Measurements from ENCODE around the gene TSHZ2. TPM values are rescaled to one million over a fixed set of nuclear protein-coding genes. Genes with fewer than 3 reads are reported as not detected.
"Not testable (repeated sequence)": the region's sequence is repeated elsewhere in the genome, so short reads cannot be mapped to it uniquely, and the experiment has no call there.

TSHZ2 gene
- total RNA-seq, 1 experiment from 2014 or later: 0.07 TPM

- no peak overlapping the region for H2BK120ac ChIP-seq (ENCODE audit: low read depth, low read length, poor library complexity, severe bottlenecking)
- H3K4me3 Mint-ChIP-seq: no peak overlapping the region
- H4K8ac ChIP-seq (replicated peaks; ENCODE audit: insufficient read length, low read depth, low read length): no peak overlapping the region
- WGBS (ENCODE audit: extremely low coverage, insufficient read length, low lambda C conversion rate): no CpG with 5 or more reads among the region's 10 CpGs
- no peak overlapping the region for H4K5ac ChIP-seq (ENCODE audit: insufficient read length, low read depth, low read length)
- H3T11ph ChIP-seq (ENCODE audit: low read length): no peak overlapping the region
- H3K4me1 Mint-ChIP-seq: no peaks in the 10 kb centered on the region
- no peak overlapping the region for H3K4ac ChIP-seq (ENCODE audit: low read depth, low read length)
- no peaks in the 10 kb centered on the region for H3K9me3 Mint-ChIP-seq
- DNase-seq: no peak
- H3K9me3 ChIP-seq (ENCODE audit: control insufficient read depth, low read depth, low read length): no peaks in the 10 kb centered on the region
- TF ChIP-seq, protein P1, sequence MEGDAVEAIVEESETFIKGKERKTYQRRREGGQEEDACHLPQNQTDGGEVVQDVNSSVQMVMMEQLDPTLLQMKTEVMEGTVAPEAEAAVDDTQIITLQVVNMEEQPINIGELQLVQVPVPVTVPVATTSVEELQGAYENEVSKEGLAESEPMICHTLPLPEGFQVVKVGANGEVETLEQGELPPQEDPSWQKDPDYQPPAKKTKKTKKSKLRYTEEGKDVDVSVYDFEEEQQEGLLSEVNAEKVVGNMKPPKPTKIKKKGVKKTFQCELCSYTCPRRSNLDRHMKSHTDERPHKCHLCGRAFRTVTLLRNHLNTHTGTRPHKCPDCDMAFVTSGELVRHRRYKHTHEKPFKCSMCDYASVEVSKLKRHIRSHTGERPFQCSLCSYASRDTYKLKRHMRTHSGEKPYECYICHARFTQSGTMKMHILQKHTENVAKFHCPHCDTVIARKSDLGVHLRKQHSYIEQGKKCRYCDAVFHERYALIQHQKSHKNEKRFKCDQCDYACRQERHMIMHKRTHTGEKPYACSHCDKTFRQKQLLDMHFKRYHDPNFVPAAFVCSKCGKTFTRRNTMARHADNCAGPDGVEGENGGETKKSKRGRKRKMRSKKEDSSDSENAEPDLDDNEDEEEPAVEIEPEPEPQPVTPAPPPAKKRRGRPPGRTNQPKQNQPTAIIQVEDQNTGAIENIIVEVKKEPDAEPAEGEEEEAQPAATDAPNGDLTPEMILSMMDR (conservative IDR thresholded peaks at IDR 0.05): no peak
- no peaks in the 10 kb centered on the region for H3K27me3 Mint-ChIP-seq (ENCODE audit: low read depth)
- no peak overlapping the region for H4K91ac ChIP-seq (ENCODE audit: insufficient read length, low read depth, low read length)
- no peak overlapping the region for H3K56ac ChIP-seq (ENCODE audit: insufficient read length, low read depth, low read length)
- H3K23ac ChIP-seq (ENCODE audit: insufficient read length, low read depth, low read length): no peak overlapping the region
- H3K27ac Mint-ChIP-seq: no peak overlapping the region
- no peak overlapping the region for H3K9ac ChIP-seq (ENCODE audit: extremely low read depth, insufficient read length, low read length)
- H2AK5ac ChIP-seq (ENCODE audit: insufficient read length, low read length): no peak overlapping the region
- no peak overlapping the region for H2BK15ac ChIP-seq (ENCODE audit: low read depth, low read length)
- no peak overlapping the region for H3K4me2 ChIP-seq (ENCODE audit: insufficient read depth, insufficient read length, low read length)
- H3K23me2 ChIP-seq (ENCODE audit: insufficient read length, low read depth, low read length, poor library complexity, severe bottlenecking): no peaks in the 10 kb centered on the region
- no peaks in the 10 kb centered on the region for H3K36me3 Mint-ChIP-seq (ENCODE audit: insufficient read depth in 1 of 3, low read depth in 3 of 3)
- no peak overlapping the region for H3K27ac ChIP-seq (ENCODE audit: insufficient read length, low read depth, low read length)
- no peak overlapping the region for H3K18ac ChIP-seq (ENCODE audit: insufficient read length, low read depth, low read length)
- no peak overlapping the region for H2BK12ac ChIP-seq (ENCODE audit: insufficient read length, low read depth, low read length)
- no peaks in the 10 kb centered on the region for H3K79me2 ChIP-seq (ENCODE audit: insufficient read depth, low read length)
- H3K4me1 ChIP-seq (ENCODE audit: insufficient read depth, low read length): no peaks in the 10 kb centered on the region
- no peak overlapping the region for H2AFZ ChIP-seq (ENCODE audit: low read length)
- no peaks in the 10 kb centered on the region for H3K79me1 ChIP-seq (ENCODE audit: insufficient read depth, low read depth, low read length, poor library complexity, severe bottlenecking)
- no peaks in the 10 kb centered on the region for H3K27me3 ChIP-seq (ENCODE audit: insufficient read depth, low read length)
- no peak overlapping the region for H2BK20ac ChIP-seq (ENCODE audit: low read depth, low read length, poor library complexity, severe bottlenecking)
- no peaks in the 10 kb centered on the region for H4K20me1 ChIP-seq (ENCODE audit: control insufficient read depth, insufficient read depth, insufficient read length)
- no peak overlapping the region for H2BK5ac ChIP-seq (ENCODE audit: insufficient read length, low read length)
- H3K14ac ChIP-seq (ENCODE audit: insufficient read depth, low read length): no peak overlapping the region
These were observed 116.6 kb downstream of the TSHZ2 start for GRCh38 chr20:53088786-53089185.

- WGBS (ENCODE audit: extremely low coverage, insufficient read length, low lambda C conversion rate): no CpG with 5 or more reads among the region's 1 CpG
- H4K91ac ChIP-seq (ENCODE audit: insufficient read length, low read depth, low read length); H3K4me3 Mint-ChIP-seq; H2BK15ac ChIP-seq (ENCODE audit: low read depth, low read length); H3K4me2 ChIP-seq (ENCODE audit: insufficient read depth, insufficient read length, low read length); H3K79me1 ChIP-seq (ENCODE audit: insufficient read depth, low read depth, low read length, poor library complexity, severe bottlenecking); H2BK12ac ChIP-seq (ENCODE audit: insufficient read length, low read depth, low read length); H3K9ac ChIP-seq (ENCODE audit: extremely low read depth, insufficient read length, low read length); H2AK5ac ChIP-seq (ENCODE audit: insufficient read length, low read length); H3K36me3 Mint-ChIP-seq (ENCODE audit: insufficient read depth in 1 of 3, low read depth in 3 of 3); H3K18ac ChIP-seq (ENCODE audit: insufficient read length, low read depth, low read length); H2BK5ac ChIP-seq (ENCODE audit: insufficient read length, low read length); H3K79me2 ChIP-seq (ENCODE audit: insufficient read depth, low read length); H3K4me1 ChIP-seq (ENCODE audit: insufficient read depth, low read length); DNase-seq; H3K23me2 ChIP-seq (ENCODE audit: insufficient read length, low read depth, low read length, poor library complexity, severe bottlenecking); H3K9me3 ChIP-seq (ENCODE audit: control insufficient read depth, low read depth, low read length); H4K20me1 ChIP-seq (ENCODE audit: control insufficient read depth, insufficient read depth, insufficient read length); H3K56ac ChIP-seq (ENCODE audit: insufficient read length, low read depth, low read length); H2BK20ac ChIP-seq (ENCODE audit: low read depth, low read length, poor library complexity, severe bottlenecking); H3K27me3 Mint-ChIP-seq (ENCODE audit: low read depth); H2BK120ac ChIP-seq (ENCODE audit: low read depth, low read length, poor library complexity, severe bottlenecking); H3K23ac ChIP-seq (ENCODE audit: insufficient read length, low read depth, low read length); H3K27ac Mint-ChIP-seq; H4K8ac ChIP-seq (replicated peaks; ENCODE audit: insufficient read length, low read depth, low read length); H3K4ac ChIP-seq (ENCODE audit: low read depth, low read length); H3K4me1 Mint-ChIP-seq; H3K27me3 ChIP-seq (ENCODE audit: insufficient read depth, low read length); H3K27ac ChIP-seq (ENCODE audit: insufficient read length, low read depth, low read length); H3K14ac ChIP-seq (ENCODE audit: insufficient read depth, low read length); H3K9me3 Mint-ChIP-seq; H2AFZ ChIP-seq (ENCODE audit: low read length); H4K5ac ChIP-seq (ENCODE audit: insufficient read length, low read depth, low read length); H3T11ph ChIP-seq (ENCODE audit: low read length): not testable (repeated sequence)
These were observed 117.7 kb downstream of the TSHZ2 start for GRCh38 chr20:53089851-53090250.

All from H9 (cell line).